ENCODE measurements around the gene MDC1.
A peak's percentile ranks its signal among the peaks of the same experiment; 100 is the strongest.

The MDC1 gene

GRCh38 chr6:30744054-30744805, 27.1 kb upstream of the MDC1 start, which contains the start of gene IER3 (continued):
- TF ChIP-seq, protein P1, sequence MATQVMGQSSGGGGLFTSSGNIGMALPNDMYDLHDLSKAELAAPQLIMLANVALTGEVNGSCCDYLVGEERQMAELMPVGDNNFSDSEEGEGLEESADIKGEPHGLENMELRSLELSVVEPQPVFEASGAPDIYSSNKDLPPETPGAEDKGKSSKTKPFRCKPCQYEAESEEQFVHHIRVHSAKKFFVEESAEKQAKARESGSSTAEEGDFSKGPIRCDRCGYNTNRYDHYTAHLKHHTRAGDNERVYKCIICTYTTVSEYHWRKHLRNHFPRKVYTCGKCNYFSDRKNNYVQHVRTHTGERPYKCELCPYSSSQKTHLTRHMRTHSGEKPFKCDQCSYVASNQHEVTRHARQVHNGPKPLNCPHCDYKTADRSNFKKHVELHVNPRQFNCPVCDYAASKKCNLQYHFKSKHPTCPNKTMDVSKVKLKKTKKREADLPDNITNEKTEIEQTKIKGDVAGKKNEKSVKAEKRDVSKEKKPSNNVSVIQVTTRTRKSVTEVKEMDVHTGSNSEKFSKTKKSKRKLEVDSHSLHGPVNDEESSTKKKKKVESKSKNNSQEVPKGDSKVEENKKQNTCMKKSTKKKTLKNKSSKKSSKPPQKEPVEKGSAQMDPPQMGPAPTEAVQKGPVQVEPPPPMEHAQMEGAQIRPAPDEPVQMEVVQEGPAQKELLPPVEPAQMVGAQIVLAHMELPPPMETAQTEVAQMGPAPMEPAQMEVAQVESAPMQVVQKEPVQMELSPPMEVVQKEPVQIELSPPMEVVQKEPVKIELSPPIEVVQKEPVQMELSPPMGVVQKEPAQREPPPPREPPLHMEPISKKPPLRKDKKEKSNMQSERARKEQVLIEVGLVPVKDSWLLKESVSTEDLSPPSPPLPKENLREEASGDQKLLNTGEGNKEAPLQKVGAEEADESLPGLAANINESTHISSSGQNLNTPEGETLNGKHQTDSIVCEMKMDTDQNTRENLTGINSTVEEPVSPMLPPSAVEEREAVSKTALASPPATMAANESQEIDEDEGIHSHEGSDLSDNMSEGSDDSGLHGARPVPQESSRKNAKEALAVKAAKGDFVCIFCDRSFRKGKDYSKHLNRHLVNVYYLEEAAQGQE (tag by site-specific recombination; IDR thresholded peaks at IDR 0.05) = no peak
- TF ChIP-seq, protein P2, sequence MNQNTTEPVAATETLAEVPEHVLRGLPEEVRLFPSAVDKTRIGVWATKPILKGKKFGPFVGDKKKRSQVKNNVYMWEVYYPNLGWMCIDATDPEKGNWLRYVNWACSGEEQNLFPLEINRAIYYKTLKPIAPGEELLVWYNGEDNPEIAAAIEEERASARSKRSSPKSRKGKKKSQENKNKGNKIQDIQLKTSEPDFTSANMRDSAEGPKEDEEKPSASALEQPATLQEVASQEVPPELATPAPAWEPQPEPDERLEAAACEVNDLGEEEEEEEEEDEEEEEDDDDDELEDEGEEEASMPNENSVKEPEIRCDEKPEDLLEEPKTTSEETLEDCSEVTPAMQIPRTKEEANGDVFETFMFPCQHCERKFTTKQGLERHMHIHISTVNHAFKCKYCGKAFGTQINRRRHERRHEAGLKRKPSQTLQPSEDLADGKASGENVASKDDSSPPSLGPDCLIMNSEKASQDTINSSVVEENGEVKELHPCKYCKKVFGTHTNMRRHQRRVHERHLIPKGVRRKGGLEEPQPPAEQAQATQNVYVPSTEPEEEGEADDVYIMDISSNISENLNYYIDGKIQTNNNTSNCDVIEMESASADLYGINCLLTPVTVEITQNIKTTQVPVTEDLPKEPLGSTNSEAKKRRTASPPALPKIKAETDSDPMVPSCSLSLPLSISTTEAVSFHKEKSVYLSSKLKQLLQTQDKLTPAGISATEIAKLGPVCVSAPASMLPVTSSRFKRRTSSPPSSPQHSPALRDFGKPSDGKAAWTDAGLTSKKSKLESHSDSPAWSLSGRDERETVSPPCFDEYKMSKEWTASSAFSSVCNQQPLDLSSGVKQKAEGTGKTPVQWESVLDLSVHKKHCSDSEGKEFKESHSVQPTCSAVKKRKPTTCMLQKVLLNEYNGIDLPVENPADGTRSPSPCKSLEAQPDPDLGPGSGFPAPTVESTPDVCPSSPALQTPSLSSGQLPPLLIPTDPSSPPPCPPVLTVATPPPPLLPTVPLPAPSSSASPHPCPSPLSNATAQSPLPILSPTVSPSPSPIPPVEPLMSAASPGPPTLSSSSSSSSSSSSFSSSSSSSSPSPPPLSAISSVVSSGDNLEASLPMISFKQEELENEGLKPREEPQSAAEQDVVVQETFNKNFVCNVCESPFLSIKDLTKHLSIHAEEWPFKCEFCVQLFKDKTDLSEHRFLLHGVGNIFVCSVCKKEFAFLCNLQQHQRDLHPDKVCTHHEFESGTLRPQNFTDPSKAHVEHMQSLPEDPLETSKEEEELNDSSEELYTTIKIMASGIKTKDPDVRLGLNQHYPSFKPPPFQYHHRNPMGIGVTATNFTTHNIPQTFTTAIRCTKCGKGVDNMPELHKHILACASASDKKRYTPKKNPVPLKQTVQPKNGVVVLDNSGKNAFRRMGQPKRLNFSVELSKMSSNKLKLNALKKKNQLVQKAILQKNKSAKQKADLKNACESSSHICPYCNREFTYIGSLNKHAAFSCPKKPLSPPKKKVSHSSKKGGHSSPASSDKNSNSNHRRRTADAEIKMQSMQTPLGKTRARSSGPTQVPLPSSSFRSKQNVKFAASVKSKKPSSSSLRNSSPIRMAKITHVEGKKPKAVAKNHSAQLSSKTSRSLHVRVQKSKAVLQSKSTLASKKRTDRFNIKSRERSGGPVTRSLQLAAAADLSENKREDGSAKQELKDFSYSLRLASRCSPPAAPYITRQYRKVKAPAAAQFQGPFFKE (tag by site-specific recombination; IDR thresholded peaks at IDR 0.05; ENCODE audit: borderline replicate concordance) = no peak
- TF ChIP-seq, protein P3, sequence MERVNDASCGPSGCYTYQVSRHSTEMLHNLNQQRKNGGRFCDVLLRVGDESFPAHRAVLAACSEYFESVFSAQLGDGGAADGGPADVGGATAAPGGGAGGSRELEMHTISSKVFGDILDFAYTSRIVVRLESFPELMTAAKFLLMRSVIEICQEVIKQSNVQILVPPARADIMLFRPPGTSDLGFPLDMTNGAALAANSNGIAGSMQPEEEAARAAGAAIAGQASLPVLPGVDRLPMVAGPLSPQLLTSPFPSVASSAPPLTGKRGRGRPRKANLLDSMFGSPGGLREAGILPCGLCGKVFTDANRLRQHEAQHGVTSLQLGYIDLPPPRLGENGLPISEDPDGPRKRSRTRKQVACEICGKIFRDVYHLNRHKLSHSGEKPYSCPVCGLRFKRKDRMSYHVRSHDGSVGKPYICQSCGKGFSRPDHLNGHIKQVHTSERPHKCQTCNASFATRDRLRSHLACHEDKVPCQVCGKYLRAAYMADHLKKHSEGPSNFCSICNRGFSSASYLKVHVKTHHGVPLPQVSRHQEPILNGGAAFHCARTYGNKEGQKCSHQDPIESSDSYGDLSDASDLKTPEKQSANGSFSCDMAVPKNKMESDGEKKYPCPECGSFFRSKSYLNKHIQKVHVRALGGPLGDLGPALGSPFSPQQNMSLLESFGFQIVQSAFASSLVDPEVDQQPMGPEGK (tag by site-specific recombination; IDR thresholded peaks at IDR 0.05) = peak; percentile 74
- no peak for TF ChIP-seq ZNF488 (tag by site-specific recombination; IDR thresholded peaks at IDR 0.05)
- TF ChIP-seq ZSCAN30 (tag by site-specific recombination; IDR thresholded peaks at IDR 0.05) = peak; percentile 67
- TF ChIP-seq ZNF76 (tag by site-specific recombination; IDR thresholded peaks at IDR 0.05; ENCODE audit: borderline replicate concordance, low read depth) = peak; percentile 37; the same call in 1 of the 2 replicates
- TF ChIP-seq HOXC10 (CRISPR knock-in tag; IDR thresholded peaks at IDR 0.05) = 0 out of 2 replicates have a peak, but pooled peaks have one; percentile 93
- peak; percentile 82 for TF ChIP-seq ZBTB17 (tag by site-specific recombination; IDR thresholded peaks at IDR 0.05)
- TF ChIP-seq ZNF600 (tag by site-specific recombination; IDR thresholded peaks at IDR 0.05) = peak; percentile 14; the same call in 1 of the 2 replicates
- no peak for TF ChIP-seq ZNF677 (tag by site-specific recombination; IDR thresholded peaks at IDR 0.05)
- TF ChIP-seq ZNF2 (tag by site-specific recombination; IDR thresholded peaks at IDR 0.05) = peak; percentile 95; the same call in 1 of the 2 replicates
- TF ChIP-seq, protein P4, sequence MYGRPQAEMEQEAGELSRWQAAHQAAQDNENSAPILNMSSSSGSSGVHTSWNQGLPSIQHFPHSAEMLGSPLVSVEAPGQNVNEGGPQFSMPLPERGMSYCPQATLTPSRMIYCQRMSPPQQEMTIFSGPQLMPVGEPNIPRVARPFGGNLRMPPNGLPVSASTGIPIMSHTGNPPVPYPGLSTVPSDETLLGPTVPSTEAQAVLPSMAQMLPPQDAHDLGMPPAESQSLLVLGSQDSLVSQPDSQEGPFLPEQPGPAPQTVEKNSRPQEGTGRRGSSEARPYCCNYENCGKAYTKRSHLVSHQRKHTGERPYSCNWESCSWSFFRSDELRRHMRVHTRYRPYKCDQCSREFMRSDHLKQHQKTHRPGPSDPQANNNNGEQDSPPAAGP (tag by site-specific recombination; IDR thresholded peaks at IDR 0.05) = peak; percentile 64; the same call in 1 of the 2 replicates
- peak; percentile 73; the same call in 1 of the 2 replicates for TF ChIP-seq ZBTB7A (tag by site-specific recombination; IDR thresholded peaks at IDR 0.05; ENCODE audit: low read depth)
- 0 out of 2 replicates have a peak, but pooled peaks have one; percentile 20 for TF ChIP-seq ZBTB11 (tag by site-specific recombination; conservative IDR thresholded peaks at IDR 0.05; ENCODE audit: low read depth)
- TF ChIP-seq ZNF571 (tag by site-specific recombination; IDR thresholded peaks at IDR 0.05) = no peak
- TF ChIP-seq ZBTB8A (tag by site-specific recombination; IDR thresholded peaks at IDR 0.05) = peak; percentile 98
- no peak for TF ChIP-seq ZNF560 (tag by site-specific recombination; IDR thresholded peaks at IDR 0.05; ENCODE audit: borderline replicate concordance)
- TF ChIP-seq ZNF341 (tag by site-specific recombination; IDR thresholded peaks at IDR 0.05; ENCODE audit: low read depth) = peak; percentile 82
- peak; percentile 36 for TF ChIP-seq ZBTB26 (tag by site-specific recombination; optimal IDR thresholded peaks at IDR 0.05)
